Measurements from ENCODE around the gene FICD. TPM values are rescaled to one million over a fixed set of nuclear protein-coding genes. Genes with fewer than 3 reads are reported as not detected.

Gene FICD
- total and polyA plus RNA-seq, 2 of the 13 experiments (the other 11 are each of a cell fraction or from before 2014, with no cell fraction given), result 0.99 to 3.0 TPM

GRCh38 chr12:108563136-108563803 is 48.2 kb downstream of the FICD start (continued):
- TF ChIP-seq, protein P1, sequence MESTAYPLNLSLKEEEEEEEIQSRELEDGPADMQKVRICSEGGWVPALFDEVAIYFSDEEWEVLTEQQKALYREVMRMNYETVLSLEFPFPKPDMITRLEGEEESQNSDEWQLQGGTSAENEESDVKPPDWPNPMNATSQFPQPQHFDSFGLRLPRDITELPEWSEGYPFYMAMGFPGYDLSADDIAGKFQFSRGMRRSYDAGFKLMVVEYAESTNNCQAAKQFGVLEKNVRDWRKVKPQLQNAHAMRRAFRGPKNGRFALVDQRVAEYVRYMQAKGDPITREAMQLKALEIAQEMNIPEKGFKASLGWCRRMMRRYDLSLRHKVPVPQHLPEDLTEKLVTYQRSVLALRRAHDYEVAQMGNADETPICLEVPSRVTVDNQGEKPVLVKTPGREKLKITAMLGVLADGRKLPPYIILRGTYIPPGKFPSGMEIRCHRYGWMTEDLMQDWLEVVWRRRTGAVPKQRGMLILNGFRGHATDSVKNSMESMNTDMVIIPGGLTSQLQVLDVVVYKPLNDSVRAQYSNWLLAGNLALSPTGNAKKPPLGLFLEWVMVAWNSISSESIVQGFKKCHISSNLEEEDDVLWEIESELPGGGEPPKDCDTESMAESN (CRISPR knock-in tag; conservative IDR thresholded peaks at IDR 0.05), result no peak
- no peak for TF ChIP-seq TRIM24 (CRISPR knock-in tag; IDR thresholded peaks at IDR 0.05)
- TF ChIP-seq ZSCAN22 (CRISPR knock-in tag; IDR thresholded peaks at IDR 0.05), result no peak
- TF ChIP-seq ZBTB2 (CRISPR knock-in tag; IDR thresholded peaks at IDR 0.05; ENCODE audit: low read depth), result no peak
- no peak for TF ChIP-seq ZMYM3 (CRISPR knock-in tag; IDR thresholded peaks at IDR 0.05)
- 0 out of 2 replicates have a peak, but pooled peaks have one; percentile 32 for TF ChIP-seq KMT2B (CRISPR knock-in tag; IDR thresholded peaks at IDR 0.05)
- no peak for TF ChIP-seq ZNF326 (CRISPR knock-in tag; IDR thresholded peaks at IDR 0.05; ENCODE audit: borderline replicate concordance)
- no peak for TF ChIP-seq NFKB2 (CRISPR knock-in tag; IDR thresholded peaks at IDR 0.05; ENCODE audit: borderline replicate concordance)
- TF ChIP-seq LBX2 (CRISPR knock-in tag; IDR thresholded peaks at IDR 0.05; ENCODE audit: borderline replicate concordance), result no peak
- no peak for TF ChIP-seq NPAS2 (CRISPR knock-in tag; IDR thresholded peaks at IDR 0.05; ENCODE audit: borderline replicate concordance)
- no peak for TF ChIP-seq ZNF577 (CRISPR knock-in tag; IDR thresholded peaks at IDR 0.05; ENCODE audit: borderline replicate concordance, low read depth)
- TF ChIP-seq NCOR1 (IDR thresholded peaks at IDR 0.05; ENCODE audit: borderline replicate concordance, low read length), result no peak
- no peak for TF ChIP-seq MIER2 (CRISPR knock-in tag; IDR thresholded peaks at IDR 0.05)
- no peak for TF ChIP-seq ZNF142 (CRISPR knock-in tag; IDR thresholded peaks at IDR 0.05)
- TF ChIP-seq, protein P2, sequence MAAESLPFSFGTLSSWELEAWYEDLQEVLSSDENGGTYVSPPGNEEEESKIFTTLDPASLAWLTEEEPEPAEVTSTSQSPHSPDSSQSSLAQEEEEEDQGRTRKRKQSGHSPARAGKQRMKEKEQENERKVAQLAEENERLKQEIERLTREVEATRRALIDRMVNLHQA (CRISPR knock-in tag; IDR thresholded peaks at IDR 0.05), result no peak

Data from HepG2 (cell line).